ENCODE data around the gene RFNG.

DNA sequence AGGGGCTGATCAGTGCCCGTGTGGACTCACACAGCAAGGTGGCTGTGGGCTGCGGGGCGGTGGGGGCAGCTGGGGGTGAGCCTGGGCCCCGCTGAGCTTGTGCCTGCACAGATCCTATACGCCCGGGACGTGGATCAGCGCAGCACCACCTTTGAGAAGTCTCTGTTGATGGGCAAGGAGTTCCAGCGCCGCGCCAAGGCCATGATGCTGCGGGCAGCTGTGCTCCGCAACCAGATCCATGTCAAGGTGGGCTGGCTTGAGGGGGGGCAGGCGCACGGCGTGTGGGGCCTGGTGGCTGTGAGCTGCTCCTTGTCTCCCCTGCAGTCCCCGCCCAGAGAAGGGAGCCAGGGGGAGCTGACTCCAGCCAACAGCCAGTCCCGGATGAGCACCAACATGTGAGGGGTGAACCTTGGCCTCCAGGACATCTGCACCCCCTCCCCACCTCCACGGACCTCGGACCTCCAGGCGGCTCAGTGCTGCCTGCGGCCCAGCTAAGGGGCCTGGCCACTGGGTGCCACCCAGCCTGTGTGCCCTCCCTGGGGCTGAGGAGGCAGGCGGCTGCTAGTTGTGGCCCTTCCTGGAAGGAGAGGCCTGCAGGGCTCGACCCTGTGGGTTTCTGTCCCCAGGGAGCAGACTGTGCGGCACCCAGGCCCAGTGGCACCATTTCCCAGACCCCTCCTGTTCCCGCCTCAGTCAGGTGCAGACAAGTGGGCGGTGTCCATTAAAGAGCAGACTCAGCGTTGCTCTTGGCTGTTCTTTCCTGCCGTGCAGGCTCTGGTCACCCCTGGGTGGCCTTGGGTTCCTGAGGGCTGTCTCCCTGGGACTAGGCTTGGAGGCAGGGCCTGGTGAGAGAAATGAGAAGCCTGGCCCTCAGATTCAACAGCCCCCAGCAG is 5.4 kb upstream of the RFNG start:
- TF ChIP-seq, protein P1, sequence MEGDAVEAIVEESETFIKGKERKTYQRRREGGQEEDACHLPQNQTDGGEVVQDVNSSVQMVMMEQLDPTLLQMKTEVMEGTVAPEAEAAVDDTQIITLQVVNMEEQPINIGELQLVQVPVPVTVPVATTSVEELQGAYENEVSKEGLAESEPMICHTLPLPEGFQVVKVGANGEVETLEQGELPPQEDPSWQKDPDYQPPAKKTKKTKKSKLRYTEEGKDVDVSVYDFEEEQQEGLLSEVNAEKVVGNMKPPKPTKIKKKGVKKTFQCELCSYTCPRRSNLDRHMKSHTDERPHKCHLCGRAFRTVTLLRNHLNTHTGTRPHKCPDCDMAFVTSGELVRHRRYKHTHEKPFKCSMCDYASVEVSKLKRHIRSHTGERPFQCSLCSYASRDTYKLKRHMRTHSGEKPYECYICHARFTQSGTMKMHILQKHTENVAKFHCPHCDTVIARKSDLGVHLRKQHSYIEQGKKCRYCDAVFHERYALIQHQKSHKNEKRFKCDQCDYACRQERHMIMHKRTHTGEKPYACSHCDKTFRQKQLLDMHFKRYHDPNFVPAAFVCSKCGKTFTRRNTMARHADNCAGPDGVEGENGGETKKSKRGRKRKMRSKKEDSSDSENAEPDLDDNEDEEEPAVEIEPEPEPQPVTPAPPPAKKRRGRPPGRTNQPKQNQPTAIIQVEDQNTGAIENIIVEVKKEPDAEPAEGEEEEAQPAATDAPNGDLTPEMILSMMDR (IDR thresholded peaks at IDR 0.05; ENCODE audit: insufficient read depth, low read length), result no peak
- TF ChIP-seq, protein P2, sequence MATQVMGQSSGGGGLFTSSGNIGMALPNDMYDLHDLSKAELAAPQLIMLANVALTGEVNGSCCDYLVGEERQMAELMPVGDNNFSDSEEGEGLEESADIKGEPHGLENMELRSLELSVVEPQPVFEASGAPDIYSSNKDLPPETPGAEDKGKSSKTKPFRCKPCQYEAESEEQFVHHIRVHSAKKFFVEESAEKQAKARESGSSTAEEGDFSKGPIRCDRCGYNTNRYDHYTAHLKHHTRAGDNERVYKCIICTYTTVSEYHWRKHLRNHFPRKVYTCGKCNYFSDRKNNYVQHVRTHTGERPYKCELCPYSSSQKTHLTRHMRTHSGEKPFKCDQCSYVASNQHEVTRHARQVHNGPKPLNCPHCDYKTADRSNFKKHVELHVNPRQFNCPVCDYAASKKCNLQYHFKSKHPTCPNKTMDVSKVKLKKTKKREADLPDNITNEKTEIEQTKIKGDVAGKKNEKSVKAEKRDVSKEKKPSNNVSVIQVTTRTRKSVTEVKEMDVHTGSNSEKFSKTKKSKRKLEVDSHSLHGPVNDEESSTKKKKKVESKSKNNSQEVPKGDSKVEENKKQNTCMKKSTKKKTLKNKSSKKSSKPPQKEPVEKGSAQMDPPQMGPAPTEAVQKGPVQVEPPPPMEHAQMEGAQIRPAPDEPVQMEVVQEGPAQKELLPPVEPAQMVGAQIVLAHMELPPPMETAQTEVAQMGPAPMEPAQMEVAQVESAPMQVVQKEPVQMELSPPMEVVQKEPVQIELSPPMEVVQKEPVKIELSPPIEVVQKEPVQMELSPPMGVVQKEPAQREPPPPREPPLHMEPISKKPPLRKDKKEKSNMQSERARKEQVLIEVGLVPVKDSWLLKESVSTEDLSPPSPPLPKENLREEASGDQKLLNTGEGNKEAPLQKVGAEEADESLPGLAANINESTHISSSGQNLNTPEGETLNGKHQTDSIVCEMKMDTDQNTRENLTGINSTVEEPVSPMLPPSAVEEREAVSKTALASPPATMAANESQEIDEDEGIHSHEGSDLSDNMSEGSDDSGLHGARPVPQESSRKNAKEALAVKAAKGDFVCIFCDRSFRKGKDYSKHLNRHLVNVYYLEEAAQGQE (IDR thresholded peaks at IDR 0.05; ENCODE audit: insufficient replicate concordance, low read depth), result no peak
- TF ChIP-seq POLR2AphosphoS5 (IDR thresholded peaks at IDR 0.05; ENCODE audit: low read depth) (peak; percentile 57), GABPA (IDR thresholded peaks at IDR 0.05; ENCODE audit: low read depth) (no peak), SPI1 (IDR thresholded peaks at IDR 0.05; ENCODE audit: borderline replicate concordance, low read depth) (no peak)
